PFSK-1 (cell line): Measurements from ENCODE around the gene PRSS21.

ENCODE experiments used
- POLR2AphosphoS5 ChIP-seq: IDR thresholded peaks from 2 replicates; pipeline ENCODE4 v1.6.1; 2012; ENCODE audit warnings: low read depth, mild to moderate bottlenecking, control low read depth, low read length, moderate library complexity
- SIN3A ChIP-seq: IDR thresholded peaks from 2 replicates; pipeline ENCODE4 v1.6.1; 2012; ENCODE audit warnings: mild to moderate bottlenecking, low read length, moderate library complexity, borderline replicate concordance; ENCODE audit not compliant: insufficient read depth
- TAF1 ChIP-seq: IDR thresholded peaks from 2 replicates; pipeline ENCODE4 v1.6.1; 2012; ENCODE audit warnings: low read length, control low read depth, borderline replicate concordance; ENCODE audit not compliant: insufficient read depth
- TF ChIP-seq, protein P1 (sequence below), 2 experiments: IDR thresholded peaks; 2 replicates each; pipeline versions ENCODE4 v1.6.1 to v1.8.0; 2011 to 2012; ENCODE audit warnings: low read depth in 2 of 2, low read length in 2 of 2, control low read depth in 1 of 2, inconsistent platforms in 1 of 2, mild to moderate bottlenecking in 1 of 2, moderate library complexity in 1 of 2; ENCODE audit not compliant: insufficient read depth in 1 of 2

DNA sequence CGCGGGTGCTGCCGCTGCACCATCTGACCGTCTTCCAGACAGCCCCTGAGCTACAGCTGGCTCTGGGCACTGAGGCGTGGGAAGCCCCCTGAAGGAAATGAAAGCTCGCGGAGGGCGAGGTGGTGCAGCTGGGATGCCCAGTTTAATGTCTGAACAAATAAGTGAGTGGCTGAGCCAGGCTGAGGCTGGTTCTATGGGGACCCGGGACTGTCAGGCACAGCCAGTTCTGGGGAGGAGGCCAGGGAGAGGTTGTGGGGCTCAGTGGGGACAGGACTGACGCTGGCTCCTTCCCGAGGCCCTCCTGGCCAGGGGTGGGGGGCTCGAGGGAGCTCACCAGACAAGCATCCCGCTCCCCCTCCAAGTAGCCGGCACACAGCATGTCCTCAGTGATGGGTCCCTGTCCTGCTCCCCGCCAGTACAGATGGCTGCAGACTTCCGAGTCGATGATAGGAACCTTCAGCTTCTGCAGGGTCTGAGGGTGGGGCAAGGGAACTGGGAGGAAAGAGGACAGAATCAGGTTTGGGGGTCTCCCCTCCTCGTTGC, 36.6 kb downstream of the PRSS21 start:
- TF ChIP-seq POLR2AphosphoS5 (no peak), TAF1 (no peak), SIN3A (no peak)
- TF ChIP-seq, protein P1, sequence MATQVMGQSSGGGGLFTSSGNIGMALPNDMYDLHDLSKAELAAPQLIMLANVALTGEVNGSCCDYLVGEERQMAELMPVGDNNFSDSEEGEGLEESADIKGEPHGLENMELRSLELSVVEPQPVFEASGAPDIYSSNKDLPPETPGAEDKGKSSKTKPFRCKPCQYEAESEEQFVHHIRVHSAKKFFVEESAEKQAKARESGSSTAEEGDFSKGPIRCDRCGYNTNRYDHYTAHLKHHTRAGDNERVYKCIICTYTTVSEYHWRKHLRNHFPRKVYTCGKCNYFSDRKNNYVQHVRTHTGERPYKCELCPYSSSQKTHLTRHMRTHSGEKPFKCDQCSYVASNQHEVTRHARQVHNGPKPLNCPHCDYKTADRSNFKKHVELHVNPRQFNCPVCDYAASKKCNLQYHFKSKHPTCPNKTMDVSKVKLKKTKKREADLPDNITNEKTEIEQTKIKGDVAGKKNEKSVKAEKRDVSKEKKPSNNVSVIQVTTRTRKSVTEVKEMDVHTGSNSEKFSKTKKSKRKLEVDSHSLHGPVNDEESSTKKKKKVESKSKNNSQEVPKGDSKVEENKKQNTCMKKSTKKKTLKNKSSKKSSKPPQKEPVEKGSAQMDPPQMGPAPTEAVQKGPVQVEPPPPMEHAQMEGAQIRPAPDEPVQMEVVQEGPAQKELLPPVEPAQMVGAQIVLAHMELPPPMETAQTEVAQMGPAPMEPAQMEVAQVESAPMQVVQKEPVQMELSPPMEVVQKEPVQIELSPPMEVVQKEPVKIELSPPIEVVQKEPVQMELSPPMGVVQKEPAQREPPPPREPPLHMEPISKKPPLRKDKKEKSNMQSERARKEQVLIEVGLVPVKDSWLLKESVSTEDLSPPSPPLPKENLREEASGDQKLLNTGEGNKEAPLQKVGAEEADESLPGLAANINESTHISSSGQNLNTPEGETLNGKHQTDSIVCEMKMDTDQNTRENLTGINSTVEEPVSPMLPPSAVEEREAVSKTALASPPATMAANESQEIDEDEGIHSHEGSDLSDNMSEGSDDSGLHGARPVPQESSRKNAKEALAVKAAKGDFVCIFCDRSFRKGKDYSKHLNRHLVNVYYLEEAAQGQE (IDR thresholded peaks at IDR 0.05; ENCODE audit: insufficient read depth in 1 of 2, low read depth in 2 of 2, low read length in 2 of 2): no peak
